Common myeloid progenitor, CD34-positive (primary cell): ENCODE results near the gene CLIP1.

Experiments
- CTCF ChIA-PET: fragments of 350-600 bp; sonication (Branson Sonifier 250); formaldehyde crosslinking; loops from one replicate; lab custom pipeline; 2021; ENCODE audit warnings: antibody characterized with exemption; lab: Charles Lee
- POLR2A ChIA-PET: fragments of 350-600 bp; sonication (Branson Sonifier 250); formaldehyde crosslinking; loops from one replicate; lab custom pipeline; 2021; ENCODE audit warnings: antibody characterized with exemption; lab: Charles Lee
- DNase-seq, 3 donors: peaks; one replicate each; pipeline versions ENCODE4 v3.0.0 to v3.0.0-alpha.2; 2013
- H3K27ac ChIP-seq, 2 experiments: 1 replicate in 1 of 2; 2 replicates in 1 of 2; pipeline ENCODE4 v1.7.0; 2013; ENCODE audit warnings: inconsistent platforms in 2 of 2, low read length in 2 of 2, mild to moderate bottlenecking in 2 of 2, low read depth in 1 of 2, moderate library complexity in 1 of 2; ENCODE audit not compliant: severe bottlenecking in 2 of 2, insufficient read depth in 1 of 2, poor library complexity in 1 of 2
- H3K27me3 ChIP-seq, 5 experiments: replicated peaks in 2 of 5; 1 replicate in 3 of 5; 2 replicates in 2 of 5; pipeline versions ENCODE4 v1.6.1 to v1.7.0; 2013; ENCODE audit warnings: low read length in 4 of 5, mild to moderate bottlenecking in 2 of 5, moderate library complexity in 2 of 5, inconsistent platforms in 1 of 5; ENCODE audit not compliant: insufficient read depth in 5 of 5, control insufficient read depth in 4 of 5
- H3K36me3 ChIP-seq, 4 experiments: 1 replicate in 2 of 4; 2 replicates in 2 of 4; pipeline versions ENCODE4 v1.6.1 to v1.7.0; 2013; ENCODE audit warnings: low read length in 3 of 4, control low read depth in 1 of 4, mild to moderate bottlenecking in 1 of 4; ENCODE audit not compliant: control insufficient read depth in 4 of 4, insufficient read depth in 4 of 4
- H3K4me1 ChIP-seq, 4 experiments: 1 replicate in 3 of 4; 2 replicates in 1 of 4; pipeline versions ENCODE4 v1.6.1 to v1.7.1; 2013; ENCODE audit warnings: low read length in 3 of 4, mild to moderate bottlenecking in 3 of 4, control low read depth in 1 of 4, inconsistent platforms in 1 of 4, moderate library complexity in 1 of 4; ENCODE audit not compliant: control insufficient read depth in 4 of 4, insufficient read depth in 4 of 4; ENCODE audit errors: control extremely low read depth in 1 of 4
- H3K4me3 ChIP-seq, 7 experiments: 1 replicate in 4 of 7; 2 replicates in 3 of 7; pipeline versions ENCODE4 v1.5.1 to v1.7.0; 2013; ENCODE audit warnings: mild to moderate bottlenecking in 7 of 7, low read length in 6 of 7, moderate library complexity in 6 of 7, inconsistent platforms in 2 of 7, low read depth in 2 of 7, control low read depth in 1 of 7; ENCODE audit not compliant: insufficient read depth in 4 of 7, control insufficient read depth in 1 of 7; ENCODE audit errors: extremely low read depth in 1 of 7
- H3K9me3 ChIP-seq, 5 experiments: 1 replicate in 4 of 5; 2 replicates in 1 of 5; pipeline versions ENCODE4 v1.6.1 to v1.7.1; 2013; ENCODE audit warnings: low read length in 4 of 5, mild to moderate bottlenecking in 2 of 5, inconsistent platforms in 1 of 5, low read depth in 1 of 5, moderate library complexity in 1 of 5; ENCODE audit not compliant: control insufficient read depth in 4 of 5, insufficient read depth in 2 of 5; ENCODE audit errors: control extremely low read depth in 1 of 5
- WGBS: methylation state at CpG from one replicate; pipeline ENCODE4 v1.1.5; 2013; ENCODE audit not compliant: insufficient coverage; 5-methylcytosine and 5-hydroxymethylcytosine counted together

The CLIP1 gene

GRCh38 chr12:122235741-122236140, 186.7 kb downstream of the CLIP1 start:
- CTCF ChIA-PET, result interaction anchor here (1.0 kb wide), 1 partner anchor 9 kb away, joined by 3 read pairs; no protein-coding TSS in a partner anchor

GRCh38 chr12:122232691-122233090, 189.8 kb downstream of the CLIP1 start:
- 98% methylated on average over 5 of the region's 10 CpGs for WGBS
- no peaks in the 10 kb centered on the region for H3K9me3 ChIP-seq
- H3K4me1 ChIP-seq, result no peaks in the 10 kb centered on the region
- H3K27ac ChIP-seq, result no peak overlapping the region
- no peak for DNase-seq
- no peaks in the 10 kb centered on the region for H3K27me3 ChIP-seq
- POLR2A ChIA-PET, result interaction anchor here (0.6 kb wide), 1 partner anchor 11 kb away, joined by 4 read pairs; no protein-coding TSS in a partner anchor
- no peak overlapping the region for H3K4me3 ChIP-seq
- CTCF ChIA-PET, result no interaction called here
- peaks cover 24 to 70% (median 40%) of the 10 kb centered on the region in 4 experiments for H3K36me3 ChIP-seq

More at GRCh38 chr12:122235741-122236140, 186.7 kb downstream of the CLIP1 start:
- H3K27ac ChIP-seq, result no peak overlapping the region
- no peaks in the 10 kb centered on the region for H3K4me1 ChIP-seq
- peaks cover 27 to 67% (median 40%) of the 10 kb centered on the region in 4 experiments for H3K36me3 ChIP-seq
- POLR2A ChIA-PET, result interaction anchor here (1.2 kb wide), 1 partner anchor 31 kb away, joined by 7 read pairs; no protein-coding TSS in a partner anchor
- H3K9me3 ChIP-seq, result no peaks in the 10 kb centered on the region
- DNase-seq, result no peak
- H3K27me3 ChIP-seq, result no peaks in the 10 kb centered on the region
- no peak overlapping the region for H3K4me3 ChIP-seq
- 84% methylated on average over 6 of the region's 7 CpGs for WGBS

- 84% methylated on average over 4 of the region's 6 CpGs for WGBS
- DNase-seq, result no peak
- Histone ChIP-seq H3K9me3 (no peaks in the 10 kb centered on the region), H3K4me1 (peaks cover 0 to 9% (median 8%) of the 10 kb centered on the region in 4 experiments), H3K27ac (no peak overlapping the region), H3K27me3 (no peaks in the 10 kb centered on the region), H3K36me3 (peaks cover 21 to 63% (median 34%) of the 10 kb centered on the region in 4 experiments), H3K4me3 (no peak overlapping the region)
- POLR2A ChIA-PET, result interaction anchor here (0.6 kb wide), 1 partner anchor 10 kb away, joined by 3 read pairs; no protein-coding TSS in a partner anchor
- CTCF ChIA-PET, result interaction anchor here (0.8 to 1.7 kb wide), 2 partner anchors 15 to 35 kb away, joined by 3 to 5 read pairs; no protein-coding TSS in a partner anchor
These were observed 191.7 kb downstream of the CLIP1 start for GRCh38 chr12:122230798-122231197.

GRCh38 chr12:122228092-122228491, 194.4 kb downstream of the CLIP1 start:
- no peak for DNase-seq
- Histone ChIP-seq H3K36me3 (peaks cover 6 to 44% (median 29%) of the 10 kb centered on the region in 4 experiments), H3K4me1 (peaks cover 0 to 29% (median 21%) of the 10 kb centered on the region in 4 experiments), H3K27ac (no peak overlapping the region), H3K27me3 (no peaks in the 10 kb centered on the region), H3K9me3 (no peaks in the 10 kb centered on the region), H3K4me3 (no peak overlapping the region)
- CTCF ChIA-PET, result interaction anchor here (1.4 kb wide), 1 partner anchor 25 kb away, joined by 4 read pairs; no protein-coding TSS in a partner anchor
- POLR2A ChIA-PET, result no interaction called here
- 100% methylated on average over 5 of the region's 5 CpGs for WGBS

GRCh38 chr12:122227341-122227740, 195.1 kb downstream of the CLIP1 start:
- Histone ChIP-seq H3K4me3 (peak overlapping the region in 1 of 7 experiments; percentile 56), H3K27ac (no peak overlapping the region), H3K36me3 (peaks cover 6 to 44% (median 28%) of the 10 kb centered on the region in 4 experiments), H3K27me3 (no peaks in the 10 kb centered on the region), H3K4me1 (peaks cover 0 to 29% (median 21%) of the 10 kb centered on the region in 4 experiments), H3K9me3 (no peaks in the 10 kb centered on the region)
- ChIA-PET POLR2A (interaction anchor here (0.5 kb wide), 1 partner anchor 10 kb away, joined by 3 read pairs; no protein-coding TSS in a partner anchor), CTCF (interaction anchor here (1.1 to 1.4 kb wide), 2 partner anchors 10 to 25 kb away, joined by 3 to 4 read pairs; no protein-coding TSS in a partner anchor)
- no peak for DNase-seq
- WGBS, result 93% methylated on average over 16 of the region's 17 CpGs

- Histone ChIP-seq H3K4me3 (peak overlapping the region in 6 of 7 experiments; percentile 23 to 78 (median 60)), H3K27ac (no peak overlapping the region), H3K36me3 (peaks cover 10 to 40% (median 29%) of the 10 kb centered on the region in 4 experiments), H3K9me3 (no peaks in the 10 kb centered on the region), H3K27me3 (no peaks in the 10 kb centered on the region), H3K4me1 (peaks cover 0 to 29% (median 21%) of the 10 kb centered on the region in 4 experiments)
- ChIA-PET CTCF (interaction anchor here (1.1 to 1.4 kb wide), 2 partner anchors 11 to 26 kb away, joined by 3 to 4 read pairs; no protein-coding TSS in a partner anchor), POLR2A (interaction anchor here (0.8 to 1.1 kb wide), 5 partner anchors 10 to 94 kb away, joined by 3 to 4 read pairs (median 3); partner anchors contain the start of gene VPS33A)
- 5% methylated on average over 54 of the region's 55 CpGs for WGBS
- no peak for DNase-seq
These were observed 195.9 kb downstream of the CLIP1 start for GRCh38 chr12:122226366-122227125.
